Caco-2 (cell line): ENCODE measurements around the gene STX1A. TPM values are rescaled to one million over a fixed set of nuclear protein-coding genes. Genes with fewer than 3 reads are reported as not detected.

ENCODE experiments used
- BruUV-seq: library from RNA; stranded (reverse); fragments of 400-500 nt; replicated peaks from 2 replicates; lab custom pipeline; 2021; lab: Mats Ljungman, UMichigan
- CTCF ChIA-PET: fragments of 300-600 bp; sonication (Branson Sonifier 250); formaldehyde crosslinking; loops from one replicate; lab custom pipeline; 2022; ENCODE audit warnings: antibody characterized with exemption; lab: Charles Lee
- POLR2A ChIA-PET: fragments of 300-600 bp; sonication (Branson Sonifier 250); formaldehyde crosslinking; loops from one replicate; lab custom pipeline; 2022; ENCODE audit warnings: antibody characterized with exemption; lab: Charles Lee
- DNase-seq, 2 experiments: peaks; one replicate each; pipeline versions ENCODE4 v3.0.0 to v3.0.0-alpha.2; 2020 to 2022
- H3K27me3 ChIP-seq: replicated peaks from 2 replicates; pipeline ENCODE4 v1.6.0; 2011; ENCODE audit warnings: low read length; ENCODE audit not compliant: control insufficient read depth, insufficient read depth
- H3K36me3 ChIP-seq: 2 replicates; pipeline ENCODE4 v1.5.1; 2011; ENCODE audit warnings: low read length; ENCODE audit not compliant: control insufficient read depth, insufficient read depth
- H3K4me1 ChIP-seq: fragments of 250-450 bp; sonication (Bioruptor Pico); 2 replicates; pipeline ENCODE4 v1.5.1; 2020; ENCODE audit warnings: mild to moderate bottlenecking
- H3K4me3 ChIP-seq: 2 replicates; pipeline ENCODE4 v1.5.1; 2011; ENCODE audit warnings: low read depth, mild to moderate bottlenecking, control low read depth, low read length
- H3K9me3 ChIP-seq: fragments of 250-450 bp; sonication (Bioruptor Pico); 2 replicates; pipeline ENCODE4 v1.5.1; 2020; ENCODE audit warnings: mild to moderate bottlenecking, moderate library complexity
- H3K27ac Mint-ChIP-seq: one replicate; pipeline ENCODE4 v1.8.0; 2022; ENCODE audit warnings: mixed read lengths; ENCODE audit not compliant: unreplicated experiment
- H3K27me3 Mint-ChIP-seq: one replicate; pipeline ENCODE4 v1.8.0; 2022; ENCODE audit warnings: mixed read lengths; ENCODE audit not compliant: insufficient read depth, unreplicated experiment
- H3K36me3 Mint-ChIP-seq: one replicate; pipeline ENCODE4 v1.8.0; 2022; ENCODE audit warnings: mild to moderate bottlenecking, mixed read lengths; ENCODE audit not compliant: insufficient read depth, unreplicated experiment
- H3K4me1 Mint-ChIP-seq: one replicate; pipeline ENCODE4 v1.8.0; 2022; ENCODE audit warnings: low read depth, mixed read lengths; ENCODE audit not compliant: unreplicated experiment
- H3K4me3 Mint-ChIP-seq: one replicate; pipeline ENCODE4 v1.8.0; 2022; ENCODE audit warnings: mild to moderate bottlenecking, moderate library complexity, mixed read lengths; ENCODE audit not compliant: unreplicated experiment
- H3K9me3 Mint-ChIP-seq: one replicate; pipeline ENCODE4 v1.8.0; 2022; ENCODE audit warnings: mixed read lengths; ENCODE audit not compliant: unreplicated experiment
- CTCF ChIP-seq, 2 experiments: fragments of 200-600 bp in 1 of 2; IDR thresholded peaks; 1 replicate in 1 of 2; 2 replicates in 1 of 2; pipeline versions ENCODE4 v1.5.1 to v1.8.0; 2011 to 2022; ENCODE audit warnings: antibody characterized with exemption in 1 of 2, control low read depth in 1 of 2, inconsistent platforms in 1 of 2, low read depth in 1 of 2, low read length in 1 of 2, mild to moderate bottlenecking in 1 of 2, moderate library complexity in 1 of 2; ENCODE audit not compliant: insufficient read depth in 1 of 2, severe bottlenecking in 1 of 2, unreplicated experiment in 1 of 2
- intact Hi-C: fragments of 100-400 bp; cut with micrococcal nuclease; formaldehyde crosslinking; loops from one replicate; pipeline ENCODE4 v1.10.0; 2022; ENCODE audit not compliant: unreplicated experiment
- total RNA-seq: library from RNA; stranded (reverse); gene quantifications from 2 replicates; pipeline ENCODE4 v1.2.3, GENCODE V29; 2022

STX1A gene
- total RNA-seq, 1 experiment from 2014 or later: 28.6 TPM

- no peaks in the 10 kb centered on the region for H3K9me3 ChIP-seq
- POLR2A ChIA-PET: interaction anchor here (0.6 kb wide), 1 partner anchor 94 kb away, joined by 3 read pairs; the partner anchor contains the start of gene TBL2
- Mint-ChIP-seq H3K4me1 (peaks cover 4% of the 10 kb centered on the region), H3K9me3 (no peaks in the 10 kb centered on the region), H3K27ac (no peak overlapping the region), H3K4me3 (no peak overlapping the region), H3K27me3 (no peaks in the 10 kb centered on the region), H3K36me3 (peaks cover 12% of the 10 kb centered on the region)
- no peak for DNase-seq
- H3K4me1 ChIP-seq: peaks cover 3% of the 10 kb centered on the region; the same call in 1 of the 2 replicates
- H3K27me3 ChIP-seq: no peaks in the 10 kb centered on the region
- no TSS peak for BruUV-seq
- CTCF ChIA-PET: no interaction called here
- no peak overlapping the region for H3K4me3 ChIP-seq
- intact Hi-C loops: no loop called here
- H3K36me3 ChIP-seq: no peaks in the 10 kb centered on the region
- TF ChIP-seq CTCF (IDR thresholded peaks at IDR 0.05; ENCODE audit: insufficient read depth in 1 of 2, low read depth in 1 of 2, low read length in 1 of 2, severe bottlenecking in 1 of 2, unreplicated experiment in 1 of 2): no peak
These were observed 47.5 kb downstream of the STX1A start for GRCh38 chr7:73671857-73672445.

- DNase-seq: no peak
- POLR2A ChIA-PET: interaction anchor here (0.6 kb wide), 1 partner anchor 93 kb away, joined by 3 read pairs; the partner anchor contains the start of gene TBL2
- no peak for TF ChIP-seq CTCF (IDR thresholded peaks at IDR 0.05; ENCODE audit: insufficient read depth in 1 of 2, low read depth in 1 of 2, low read length in 1 of 2, severe bottlenecking in 1 of 2, unreplicated experiment in 1 of 2)
- H3K4me3 Mint-ChIP-seq: no peak overlapping the region
- Histone ChIP-seq H3K27me3 (no peaks in the 10 kb centered on the region), H3K4me3 (no peak overlapping the region), H3K4me1 (peaks cover 3% of the 10 kb centered on the region; the same call in 1 of the 2 replicates), H3K36me3 (no peaks in the 10 kb centered on the region), H3K9me3 (no peaks in the 10 kb centered on the region)
- H3K27ac Mint-ChIP-seq: no peak overlapping the region
- H3K9me3 Mint-ChIP-seq: no peaks in the 10 kb centered on the region
- CTCF ChIA-PET: interaction anchor here (1.4 kb wide), 1 partner anchor 64 kb away, joined by 7 read pairs; no protein-coding TSS in a partner anchor
- H3K36me3 Mint-ChIP-seq: peaks cover 11% of the 10 kb centered on the region
- peaks cover 4% of the 10 kb centered on the region for H3K4me1 Mint-ChIP-seq
- intact Hi-C loops: no loop called here
- H3K27me3 Mint-ChIP-seq: no peaks in the 10 kb centered on the region
- BruUV-seq: no TSS peak
These were observed 48.2 kb downstream of the STX1A start for GRCh38 chr7:73671322-73671661.

- no TSS peak for BruUV-seq
- Mint-ChIP-seq H3K27me3 (no peaks in the 10 kb centered on the region), H3K4me1 (peaks cover 4% of the 10 kb centered on the region), H3K4me3 (no peak overlapping the region), H3K36me3 (peaks cover 6% of the 10 kb centered on the region), H3K9me3 (no peaks in the 10 kb centered on the region), H3K27ac (no peak overlapping the region)
- H3K4me1 ChIP-seq: peaks cover 8% of the 10 kb centered on the region
- ChIA-PET POLR2A (interaction anchor here (0.6 kb wide), 1 partner anchor 28 kb away, joined by 4 read pairs; no protein-coding TSS in a partner anchor), CTCF (interaction anchor here (1.2 to 1.4 kb wide), 2 partner anchors 63 kb away, joined by 6 to 7 read pairs; no protein-coding TSS in a partner anchor)
- H3K9me3 ChIP-seq: no peaks in the 10 kb centered on the region
- no peak overlapping the region for H3K4me3 ChIP-seq
- H3K36me3 ChIP-seq: no peaks in the 10 kb centered on the region
- TF ChIP-seq CTCF (IDR thresholded peaks at IDR 0.05; ENCODE audit: insufficient read depth in 1 of 2, low read depth in 1 of 2, low read length in 1 of 2, severe bottlenecking in 1 of 2, unreplicated experiment in 1 of 2): no peak
- no peaks in the 10 kb centered on the region for H3K27me3 ChIP-seq
- DNase-seq: no peak
- intact Hi-C loops: loop anchor here (2.0 to 5.0 kb wide), 2 partner anchors 55 to 148 kb away; partner anchors contain the start of gene BAZ1B
These were observed 49.5 kb downstream of the STX1A start for GRCh38 chr7:73669858-73670385.
